ENCODE data around the gene CCNK. TPM values are rescaled to one million over a fixed set of nuclear protein-coding genes. Genes with fewer than 3 reads are reported as not detected.

Gene CCNK
- total RNA-seq, 2 donors from 2014 or later, result 22.6 to 42.2 TPM

DNA sequence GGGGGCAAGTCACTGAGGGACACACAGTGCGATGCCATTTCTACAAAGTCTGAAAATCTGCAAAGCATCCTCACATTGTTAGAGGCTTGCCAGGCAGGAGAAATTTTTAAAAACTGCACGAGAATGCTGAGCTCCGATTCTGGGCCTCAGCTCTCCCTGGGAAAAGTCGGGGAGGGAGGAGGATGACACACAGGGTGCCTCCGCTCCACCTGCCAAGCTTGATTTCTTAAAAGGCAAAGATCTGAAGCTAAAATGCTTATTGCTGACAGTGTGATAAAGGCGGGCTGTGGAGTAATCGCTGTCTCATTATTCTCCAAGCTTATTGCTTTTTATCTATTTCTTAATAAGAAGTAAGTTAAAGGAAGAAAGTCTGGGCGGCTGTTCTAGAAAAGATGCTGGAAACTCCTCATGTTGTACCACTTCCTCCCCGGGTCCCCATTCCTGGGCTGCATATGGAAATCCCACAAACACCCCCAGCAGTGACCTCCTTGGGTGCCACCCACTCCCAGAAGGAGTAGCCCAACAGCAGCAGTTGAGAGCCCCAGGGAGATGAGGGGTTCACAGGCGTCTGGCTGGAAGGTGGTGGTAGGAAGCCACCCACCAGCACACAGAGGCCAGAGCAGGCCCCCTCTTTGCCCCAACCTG lies 67.8 kb downstream of the CCNK start:
- TF ChIP-seq, protein P1, sequence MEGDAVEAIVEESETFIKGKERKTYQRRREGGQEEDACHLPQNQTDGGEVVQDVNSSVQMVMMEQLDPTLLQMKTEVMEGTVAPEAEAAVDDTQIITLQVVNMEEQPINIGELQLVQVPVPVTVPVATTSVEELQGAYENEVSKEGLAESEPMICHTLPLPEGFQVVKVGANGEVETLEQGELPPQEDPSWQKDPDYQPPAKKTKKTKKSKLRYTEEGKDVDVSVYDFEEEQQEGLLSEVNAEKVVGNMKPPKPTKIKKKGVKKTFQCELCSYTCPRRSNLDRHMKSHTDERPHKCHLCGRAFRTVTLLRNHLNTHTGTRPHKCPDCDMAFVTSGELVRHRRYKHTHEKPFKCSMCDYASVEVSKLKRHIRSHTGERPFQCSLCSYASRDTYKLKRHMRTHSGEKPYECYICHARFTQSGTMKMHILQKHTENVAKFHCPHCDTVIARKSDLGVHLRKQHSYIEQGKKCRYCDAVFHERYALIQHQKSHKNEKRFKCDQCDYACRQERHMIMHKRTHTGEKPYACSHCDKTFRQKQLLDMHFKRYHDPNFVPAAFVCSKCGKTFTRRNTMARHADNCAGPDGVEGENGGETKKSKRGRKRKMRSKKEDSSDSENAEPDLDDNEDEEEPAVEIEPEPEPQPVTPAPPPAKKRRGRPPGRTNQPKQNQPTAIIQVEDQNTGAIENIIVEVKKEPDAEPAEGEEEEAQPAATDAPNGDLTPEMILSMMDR (IDR thresholded peaks at IDR 0.05), result no peak
- no peaks in the 10 kb centered on the region for H3K27me3 ChIP-seq (replicated peaks; ENCODE audit: insufficient read depth)
- no peak for ATAC-seq (ENCODE audit: insufficient number of reproducible peaks, low FRiP score, low read depth)
- no peaks in the 10 kb centered on the region for H3K4me1 ChIP-seq (ENCODE audit: control insufficient read depth in 1 of 2, low read depth in 2 of 2)
- no peak overlapping the region for H3K4me3 ChIP-seq
- no peaks in the 10 kb centered on the region for H3K9me3 ChIP-seq
- no peak overlapping the region for H3K27ac ChIP-seq
- no peaks in the 10 kb centered on the region for H3K36me3 ChIP-seq
- no peak for DNase-seq (ENCODE audit: low spot score)

DNA sequence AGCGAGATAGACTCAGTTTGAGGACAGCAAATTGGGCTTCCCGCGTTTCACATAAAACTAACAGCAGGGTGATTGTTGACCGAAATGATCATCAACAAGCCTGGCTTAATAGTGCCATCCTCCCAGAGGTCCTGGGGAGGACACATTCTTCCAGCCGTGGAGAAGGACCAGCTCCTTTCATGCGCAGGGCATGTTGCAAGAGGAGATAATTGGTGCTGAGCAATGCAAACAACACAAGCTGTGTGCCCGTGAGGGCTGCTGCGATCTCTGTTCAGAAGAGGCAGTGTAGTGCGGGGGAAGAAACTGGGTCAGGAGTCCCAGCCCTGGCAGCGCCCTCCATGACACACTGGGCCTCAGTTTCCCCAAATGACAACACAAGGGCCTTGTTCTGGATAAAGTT lies 68.5 kb downstream of the CCNK start:
- Histone ChIP-seq H3K9me3 (no peaks in the 10 kb centered on the region), H3K27ac (no peak overlapping the region), H3K27me3 (replicated peaks; ENCODE audit: insufficient read depth) (no peaks in the 10 kb centered on the region), H3K4me3 (no peak overlapping the region), H3K36me3 (no peaks in the 10 kb centered on the region), H3K4me1 (ENCODE audit: control insufficient read depth in 1 of 2, low read depth in 2 of 2) (no peaks in the 10 kb centered on the region)
- TF ChIP-seq, protein P1 (IDR thresholded peaks at IDR 0.05), result no peak
- DNase-seq (ENCODE audit: low spot score) (no peak), ATAC-seq (ENCODE audit: insufficient number of reproducible peaks, low FRiP score, low read depth) (no peak)

DNA sequence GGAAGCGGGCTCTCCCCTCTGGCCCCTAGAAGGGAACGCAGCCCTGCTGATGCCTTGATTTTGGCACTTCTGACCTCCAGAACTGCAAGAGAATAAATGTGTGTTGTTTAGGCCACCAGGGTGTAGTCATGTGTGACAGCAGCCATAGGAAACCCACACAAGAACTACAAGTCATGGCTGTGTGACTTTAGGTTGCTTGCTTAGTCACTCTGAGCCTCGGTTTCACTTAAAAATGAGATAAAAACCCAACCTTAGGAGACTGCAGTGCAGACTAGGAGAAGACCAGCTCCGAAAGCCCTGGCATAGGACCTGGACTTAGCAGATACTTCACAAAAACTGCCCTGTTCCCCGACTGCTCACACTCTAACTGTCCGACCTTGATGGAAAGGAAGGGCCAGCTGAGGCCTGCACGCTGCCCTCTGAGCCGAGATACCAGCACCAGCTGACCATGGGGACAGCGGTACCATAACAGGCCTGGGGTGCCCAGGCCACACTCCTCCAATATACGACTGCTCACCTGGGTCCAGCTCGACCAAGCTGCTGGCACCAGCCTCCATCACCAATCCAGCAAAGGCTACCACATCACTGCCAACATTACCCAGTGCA lies 69.3 kb downstream of the CCNK start:
- no peak overlapping the region for H3K27ac ChIP-seq
- H3K4me3 ChIP-seq, result no peak overlapping the region
- TF ChIP-seq, protein P1 (IDR thresholded peaks at IDR 0.05), result no peak
- ATAC-seq (ENCODE audit: insufficient number of reproducible peaks, low FRiP score, low read depth) (no peak), DNase-seq (ENCODE audit: low spot score) (no peak)
- no peaks in the 10 kb centered on the region for H3K36me3 ChIP-seq
- H3K4me1 ChIP-seq (ENCODE audit: control insufficient read depth in 1 of 2, low read depth in 2 of 2), result no peaks in the 10 kb centered on the region
- H3K27me3 ChIP-seq (replicated peaks; ENCODE audit: insufficient read depth), result no peaks in the 10 kb centered on the region
- no peaks in the 10 kb centered on the region for H3K9me3 ChIP-seq

DNA sequence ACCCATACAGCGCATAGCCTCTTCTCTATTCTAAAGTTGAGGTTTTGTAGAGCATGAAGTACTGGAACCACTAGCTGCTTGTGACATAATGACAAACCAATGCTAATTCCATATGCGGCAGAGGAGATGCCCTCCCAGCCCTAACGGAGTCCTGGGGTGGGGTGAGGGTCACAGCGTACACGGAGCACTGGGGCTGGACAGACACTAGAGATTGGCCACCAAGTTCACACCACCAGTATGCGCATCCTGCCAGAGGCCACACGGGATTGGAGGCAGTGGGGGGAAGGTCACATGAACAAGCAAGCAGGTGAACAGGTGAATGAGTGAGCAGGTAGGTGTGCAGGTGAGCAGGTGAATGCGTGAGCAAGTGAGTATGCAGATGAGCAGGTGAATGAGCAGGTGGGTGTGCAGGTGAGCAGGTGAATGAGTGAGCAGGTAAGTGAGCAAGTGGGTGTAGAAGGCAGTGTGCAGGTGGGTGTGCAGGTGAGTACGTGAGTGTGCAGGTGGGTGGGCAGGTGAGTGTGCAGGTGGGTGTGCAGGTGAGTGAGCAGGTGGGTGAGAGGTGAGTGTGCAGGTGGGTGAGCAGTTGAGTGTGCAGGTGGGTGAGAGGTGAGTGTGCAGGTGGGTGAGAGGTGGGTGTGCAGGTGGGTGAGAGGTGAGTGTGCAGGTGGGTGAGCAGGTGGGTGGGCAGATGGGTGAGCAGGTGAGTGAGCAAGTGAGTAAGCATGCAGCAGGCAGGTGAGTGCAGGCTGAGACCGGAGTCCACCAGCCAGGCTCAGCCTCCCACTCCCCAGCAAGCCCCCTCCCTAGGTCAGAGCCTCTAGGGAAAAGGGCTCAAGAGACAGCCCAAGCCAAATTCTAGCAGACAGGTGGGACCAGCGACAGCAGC lies 70.1 kb downstream of the CCNK start:
- no peaks in the 10 kb centered on the region for H3K9me3 ChIP-seq
- no peaks in the 10 kb centered on the region for H3K27me3 ChIP-seq (replicated peaks; ENCODE audit: insufficient read depth)
- H3K4me3 ChIP-seq, result no peak overlapping the region
- ATAC-seq (ENCODE audit: insufficient number of reproducible peaks, low FRiP score, low read depth) (no peak), DNase-seq (ENCODE audit: low spot score) (no peak)
- H3K4me1 ChIP-seq (ENCODE audit: control insufficient read depth in 1 of 2, low read depth in 2 of 2), result no peaks in the 10 kb centered on the region
- H3K36me3 ChIP-seq, result no peaks in the 10 kb centered on the region
- TF ChIP-seq, protein P1 (IDR thresholded peaks at IDR 0.05), result no peak
- no peak overlapping the region for H3K27ac ChIP-seq

DNA sequence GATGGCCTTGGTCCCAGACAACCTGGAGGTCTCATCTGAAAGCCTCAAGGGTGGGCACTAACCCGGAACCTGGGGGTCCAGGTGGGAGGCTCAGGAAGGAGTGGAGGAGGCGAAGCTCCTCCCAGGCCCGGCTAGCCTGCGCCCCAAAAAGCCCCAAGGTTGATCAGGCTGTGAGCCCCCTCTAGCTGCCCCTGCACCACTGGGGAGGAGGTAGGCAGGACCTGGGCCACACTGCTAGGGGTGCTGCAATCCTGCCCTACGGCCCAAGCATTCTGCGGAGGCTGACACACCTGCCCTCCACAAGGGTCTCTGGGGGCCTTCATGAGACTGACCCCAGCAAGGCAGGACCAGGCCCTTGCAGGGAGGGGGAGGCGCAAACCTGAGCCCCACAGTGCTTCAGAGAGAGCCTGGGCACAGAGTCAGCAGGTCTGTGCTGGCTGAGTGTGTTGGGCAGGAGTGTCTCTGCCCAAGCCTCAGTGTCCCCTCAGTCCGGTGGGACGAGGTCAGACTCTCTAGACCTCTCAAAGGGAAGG lies 70.9 kb downstream of the CCNK start:
- Histone ChIP-seq H3K36me3 (no peaks in the 10 kb centered on the region), H3K4me1 (ENCODE audit: control insufficient read depth in 1 of 2, low read depth in 2 of 2) (no peaks in the 10 kb centered on the region), H3K4me3 (no peak overlapping the region), H3K27ac (no peak overlapping the region), H3K9me3 (no peaks in the 10 kb centered on the region), H3K27me3 (replicated peaks; ENCODE audit: insufficient read depth) (no peaks in the 10 kb centered on the region)
- ATAC-seq (ENCODE audit: insufficient number of reproducible peaks, low FRiP score, low read depth) (no peak), DNase-seq (ENCODE audit: low spot score) (no peak)
- TF ChIP-seq, protein P1 (IDR thresholded peaks at IDR 0.05), result no peak
